GM13977 (cell line): Measurements from ENCODE around the gene PPP1R2C.

ENCODE experiments used
- DNase-seq: peaks from one replicate; pipeline ENCODE4 v3.0.0; 2012; ENCODE audit warnings: low spot score
- in situ Hi-C: fragments of 300-500 bp; cut with MboI; formaldehyde crosslinking; loops from one replicate; pipeline ENCODE4 v1.12.0; 2022; ENCODE audit warnings: low sequenced_read_pairs, low pct_unique_long_range_greater_than_20kb, mixed read lengths, inconsistent platforms; ENCODE audit not compliant: unreplicated experiment
- TF ChIP-seq, protein P1 (sequence below): IDR thresholded peaks from 2 replicates; pipeline ENCODE4 v1.5.1; 2012; ENCODE audit warnings: mild to moderate bottlenecking, control low read depth; ENCODE audit not compliant: insufficient read depth; ENCODE audit errors: extremely low read depth, missing control alignments

Gene PPP1R2C

DNA sequence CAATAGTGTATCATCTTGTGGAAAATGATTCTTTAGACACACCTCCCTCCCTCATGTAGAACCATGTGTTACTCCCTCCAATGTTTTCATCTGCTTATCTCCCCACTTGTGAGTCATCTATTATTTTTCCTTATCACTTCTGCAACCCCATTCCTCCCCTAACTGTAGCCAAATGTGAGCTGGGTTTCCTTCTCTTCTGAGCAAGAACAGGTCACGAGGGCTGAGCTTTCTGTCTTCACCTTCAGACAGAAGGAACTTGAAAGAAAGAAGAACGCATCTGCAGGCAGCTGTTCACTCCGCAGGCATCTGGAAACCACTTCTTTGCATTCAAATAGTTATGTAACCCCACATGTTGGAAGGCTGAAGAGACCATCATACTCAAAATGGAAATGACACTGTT, 1.8 kb downstream of the PPP1R2C start:
- TF ChIP-seq, protein P1, sequence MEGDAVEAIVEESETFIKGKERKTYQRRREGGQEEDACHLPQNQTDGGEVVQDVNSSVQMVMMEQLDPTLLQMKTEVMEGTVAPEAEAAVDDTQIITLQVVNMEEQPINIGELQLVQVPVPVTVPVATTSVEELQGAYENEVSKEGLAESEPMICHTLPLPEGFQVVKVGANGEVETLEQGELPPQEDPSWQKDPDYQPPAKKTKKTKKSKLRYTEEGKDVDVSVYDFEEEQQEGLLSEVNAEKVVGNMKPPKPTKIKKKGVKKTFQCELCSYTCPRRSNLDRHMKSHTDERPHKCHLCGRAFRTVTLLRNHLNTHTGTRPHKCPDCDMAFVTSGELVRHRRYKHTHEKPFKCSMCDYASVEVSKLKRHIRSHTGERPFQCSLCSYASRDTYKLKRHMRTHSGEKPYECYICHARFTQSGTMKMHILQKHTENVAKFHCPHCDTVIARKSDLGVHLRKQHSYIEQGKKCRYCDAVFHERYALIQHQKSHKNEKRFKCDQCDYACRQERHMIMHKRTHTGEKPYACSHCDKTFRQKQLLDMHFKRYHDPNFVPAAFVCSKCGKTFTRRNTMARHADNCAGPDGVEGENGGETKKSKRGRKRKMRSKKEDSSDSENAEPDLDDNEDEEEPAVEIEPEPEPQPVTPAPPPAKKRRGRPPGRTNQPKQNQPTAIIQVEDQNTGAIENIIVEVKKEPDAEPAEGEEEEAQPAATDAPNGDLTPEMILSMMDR = no peak
- no peak for DNase-seq
- in situ Hi-C loops = no loop called here

DNA sequence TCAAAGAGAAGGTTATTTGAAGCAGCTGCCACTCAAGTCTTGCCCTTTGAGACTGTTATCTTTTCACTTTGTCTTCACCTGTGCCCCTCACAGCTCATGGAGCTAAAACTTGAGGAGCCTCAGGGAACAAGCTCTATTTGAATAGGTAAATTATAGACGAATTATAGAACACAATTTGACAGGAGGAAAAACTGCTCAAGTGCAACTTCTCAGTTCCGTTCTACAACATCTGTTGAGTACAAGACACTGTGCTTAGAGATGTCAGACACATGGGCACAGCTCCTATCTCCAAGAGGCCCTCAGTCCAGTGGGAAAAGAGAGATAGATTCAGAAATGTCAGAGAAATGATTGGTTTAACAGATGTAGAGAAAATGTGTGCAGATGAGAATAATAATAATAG, 5.1 kb downstream of the PPP1R2C start:
- in situ Hi-C loops = no loop called here
- no peak for DNase-seq
- TF ChIP-seq, protein P1 = no peak

DNA sequence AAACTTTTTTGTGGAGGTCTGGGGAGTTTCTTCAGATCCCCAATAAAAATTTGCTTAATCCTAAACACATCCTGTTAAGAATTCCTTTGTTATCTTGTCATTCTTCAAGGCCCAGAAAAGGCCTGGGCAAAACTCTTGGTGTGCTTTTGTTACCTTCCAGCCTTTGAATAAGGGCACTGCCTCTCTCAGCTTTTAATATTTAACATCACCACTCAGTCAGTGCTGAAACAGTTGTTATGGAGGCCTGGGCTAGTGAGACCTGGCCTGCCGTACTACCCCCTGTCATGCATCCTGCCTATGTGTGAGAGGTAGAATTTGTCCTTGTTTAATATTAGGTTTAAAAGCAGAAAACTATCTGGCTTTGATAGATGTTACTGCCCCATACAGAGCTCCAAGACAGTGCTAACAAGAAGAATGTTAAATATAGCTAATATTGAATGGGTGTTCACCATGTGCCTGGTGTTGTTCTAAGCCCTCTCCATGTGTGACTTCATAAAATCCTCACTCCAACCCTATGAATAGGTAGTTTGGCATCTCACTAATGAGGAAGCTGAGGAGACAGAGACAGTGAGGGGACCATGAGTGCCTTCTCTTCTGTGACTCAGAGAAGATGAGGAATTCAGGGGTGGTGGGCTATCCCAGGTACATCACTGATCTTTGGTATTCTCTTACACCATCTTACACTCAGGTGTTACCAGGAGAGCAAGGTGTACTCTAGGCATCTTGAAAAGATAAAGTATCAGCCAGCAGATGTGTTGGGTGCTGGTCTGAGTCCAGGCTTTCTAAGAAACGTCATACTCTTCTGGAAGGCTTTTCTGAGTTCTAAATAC, 6.2 kb downstream of the PPP1R2C start:
- no peak for DNase-seq
- in situ Hi-C loops = no loop called here
- TF ChIP-seq, protein P1 = no peak

DNA sequence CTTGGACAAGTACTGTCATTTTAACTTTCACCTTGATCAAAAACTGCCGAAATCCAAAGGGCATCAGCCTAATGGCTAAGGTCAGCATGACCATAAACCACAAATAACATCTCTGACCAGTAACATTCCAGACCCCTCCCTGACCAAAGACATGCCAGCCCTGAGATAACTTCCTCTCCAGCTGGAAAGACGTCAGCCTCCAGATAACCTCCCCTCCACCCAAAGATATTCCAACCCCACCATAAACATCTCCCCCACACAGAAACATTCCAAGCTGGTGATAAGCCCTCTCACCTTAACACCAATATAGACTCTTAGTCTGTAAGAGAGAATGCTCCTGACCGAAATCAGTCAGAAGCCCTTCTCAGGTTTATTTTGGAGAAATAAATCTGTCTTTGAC, 7.4 kb downstream of the PPP1R2C start:
- in situ Hi-C loops = no loop called here
- DNase-seq = no peak
- TF ChIP-seq, protein P1 = no peak

DNA sequence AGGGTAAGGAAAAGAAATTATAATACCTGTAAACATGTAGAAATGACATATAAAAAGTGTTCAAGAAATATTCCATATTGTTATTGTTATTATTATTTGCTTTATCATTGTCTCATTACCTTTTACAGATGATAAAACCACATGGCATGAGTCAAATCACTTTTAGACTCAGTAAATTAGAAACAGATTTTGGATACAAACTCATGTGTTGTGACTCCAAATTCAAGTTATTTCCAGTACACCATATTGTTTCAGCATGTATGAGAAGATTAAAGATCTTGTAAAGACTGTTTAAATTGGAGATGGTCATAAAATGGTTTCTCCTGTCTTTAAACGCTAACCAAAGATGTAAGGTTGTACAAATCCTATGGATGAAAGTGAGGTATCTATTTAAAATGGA, 18.1 kb downstream of the PPP1R2C start:
- in situ Hi-C loops = no loop called here
- TF ChIP-seq, protein P1 = no peak
- no peak for DNase-seq

DNA sequence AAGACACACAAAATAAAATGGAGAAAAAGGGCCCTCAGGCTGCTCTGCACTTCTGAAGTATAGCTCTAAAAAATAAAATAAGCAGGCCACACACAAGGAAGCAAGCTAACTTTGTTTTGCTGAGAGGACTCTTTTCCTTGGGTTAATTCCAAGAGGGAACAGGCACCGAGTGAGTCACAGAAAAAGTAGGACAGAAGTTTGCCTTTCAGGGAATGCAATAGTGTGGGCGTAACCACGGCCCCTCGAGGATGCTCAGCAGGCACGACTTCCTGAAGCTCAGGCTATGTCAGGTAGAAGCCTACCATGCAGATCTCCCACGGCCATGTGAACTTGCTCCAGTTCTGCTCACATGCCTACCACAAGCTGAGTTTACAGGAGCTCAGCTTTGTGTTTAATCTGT, 22.1 kb downstream of the PPP1R2C start:
- TF ChIP-seq, protein P1 = no peak
- in situ Hi-C loops = no loop called here
- no peak for DNase-seq

DNA sequence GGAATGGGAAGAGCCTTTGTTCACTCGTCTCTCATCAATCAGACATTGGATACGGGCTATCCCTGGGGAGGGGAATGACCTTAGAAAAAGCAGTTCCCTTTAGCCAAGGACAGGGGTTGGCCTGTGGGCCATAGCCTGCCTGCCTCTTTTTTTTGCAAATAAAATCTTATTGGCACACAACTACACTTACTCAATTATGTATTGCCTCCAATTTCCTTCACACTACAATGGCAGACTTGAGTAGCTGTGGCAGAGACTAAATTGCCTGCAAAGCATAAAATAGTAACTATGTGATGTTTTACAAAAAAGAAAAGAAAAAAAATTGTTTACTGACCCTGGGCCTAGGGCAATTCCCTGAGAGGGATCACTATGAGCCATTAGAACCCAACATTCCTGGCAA, 23.4 kb downstream of the PPP1R2C start:
- DNase-seq = no peak
- TF ChIP-seq, protein P1 = no peak
- in situ Hi-C loops = no loop called here
